Suppressor macrophage treated with lipopolysaccharide for 4 hours (primary cell): ENCODE data around the gene PARVB.
"Not testable (repeated sequence)": the region's sequence is repeated elsewhere in the genome, so short reads cannot be mapped to it uniquely, and the experiment has no call there.

ENCODE experiments used
- DNase-seq: peaks from one replicate; pipeline ENCODE4 v3.0.0-alpha.2; 2020

The PARVB gene

DNA sequence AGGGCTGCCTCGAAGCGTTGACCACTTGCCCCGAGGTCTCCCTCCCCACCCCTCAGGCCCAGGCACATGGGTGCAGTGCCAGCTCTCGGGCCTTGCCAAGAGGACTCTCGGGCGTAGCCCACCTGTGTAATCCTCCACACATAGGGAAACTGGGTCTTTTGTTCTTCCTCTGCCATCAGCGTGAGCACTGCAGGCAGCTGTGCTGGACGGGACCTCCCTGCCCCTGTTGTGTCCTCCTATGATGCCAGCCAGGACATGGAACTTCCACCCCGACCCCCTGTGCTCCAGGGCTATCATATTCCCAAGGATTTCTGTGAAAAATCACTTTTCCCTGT is 66.4 kb downstream of the PARVB start:
- no peak for DNase-seq

DNA sequence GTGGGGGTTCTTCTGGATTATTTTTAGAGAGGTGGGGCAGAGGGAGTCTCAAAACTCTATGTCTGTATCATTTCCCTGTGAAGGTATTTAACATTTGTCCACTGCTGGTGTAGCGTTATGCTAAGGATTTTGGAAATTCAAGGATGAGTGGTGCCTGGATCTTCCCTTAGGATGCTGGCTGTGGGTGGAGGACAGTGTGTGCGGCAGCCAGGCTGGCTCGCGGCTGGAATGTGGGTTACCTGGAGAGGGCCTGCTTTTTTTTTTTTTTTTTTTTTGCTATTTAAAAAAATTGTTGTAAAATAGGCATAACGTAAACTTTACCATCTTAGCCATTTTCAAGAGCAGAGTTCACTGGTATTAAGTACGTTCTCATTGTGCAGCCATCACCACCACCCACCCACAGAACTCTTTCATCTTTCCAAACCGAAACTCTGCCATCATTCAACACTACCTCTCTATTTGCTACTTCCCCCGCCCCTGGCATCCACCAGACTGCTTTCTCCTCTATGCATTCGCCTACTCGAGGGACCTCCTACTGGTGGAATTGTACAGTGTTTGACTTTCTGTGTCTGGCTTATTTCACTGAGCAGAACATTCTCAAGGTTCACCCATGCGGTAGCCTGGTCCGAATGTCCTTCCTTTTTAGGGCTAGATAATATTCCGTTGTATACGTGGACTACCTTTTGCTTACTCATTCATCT is 67.1 kb downstream of the PARVB start:
- DNase-seq, result peak; percentile 6

DNA sequence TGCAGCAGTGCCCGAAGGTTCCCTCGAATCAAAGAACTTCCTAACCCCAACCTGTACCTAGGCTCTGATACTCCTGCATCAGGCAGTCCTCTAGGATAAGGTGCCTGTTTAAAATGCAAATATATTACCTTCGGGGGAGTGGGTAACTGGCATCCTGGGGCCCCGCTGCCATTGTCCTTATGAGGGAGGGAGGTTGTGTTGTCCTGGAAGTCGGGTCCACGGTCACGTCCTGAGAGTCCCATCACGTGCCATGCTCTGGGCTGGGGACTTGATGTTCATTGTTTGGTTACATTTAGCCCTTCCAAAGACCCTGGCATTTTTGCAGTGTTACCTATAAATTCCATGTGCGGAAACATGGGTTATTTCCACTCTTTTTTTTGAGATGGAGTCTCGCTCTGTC is 67.6 kb downstream of the PARVB start:
- DNase-seq, result no peak

DNA sequence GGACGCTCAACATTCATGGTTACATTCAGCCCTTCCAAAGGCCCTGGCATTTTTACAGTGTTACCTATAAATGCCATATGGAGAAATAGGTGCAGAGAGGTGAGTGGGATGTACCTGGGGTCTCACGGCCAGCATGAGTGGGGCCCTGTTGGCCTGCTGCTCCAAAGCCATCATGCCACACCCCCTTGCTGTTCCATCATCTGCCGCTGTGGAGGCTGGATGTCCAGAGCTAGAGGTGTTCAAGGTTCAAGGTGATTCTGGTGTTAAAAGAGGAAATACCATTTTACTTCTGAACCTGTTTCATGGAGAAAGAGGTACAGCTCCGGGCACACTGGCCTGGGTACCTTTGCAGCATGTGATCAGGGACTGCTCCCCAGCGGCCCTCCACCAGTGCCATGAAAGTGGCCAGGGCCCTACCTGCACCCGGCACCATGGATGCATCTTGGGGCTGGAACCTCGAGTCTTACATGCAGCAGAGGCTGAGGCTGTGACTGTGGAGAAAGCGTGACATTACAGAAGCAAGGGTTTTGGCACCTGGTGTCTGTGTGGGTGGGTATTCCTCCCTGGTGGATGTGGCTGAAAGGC is 68.6 kb downstream of the PARVB start:
- DNase-seq, result no peak

DNA sequence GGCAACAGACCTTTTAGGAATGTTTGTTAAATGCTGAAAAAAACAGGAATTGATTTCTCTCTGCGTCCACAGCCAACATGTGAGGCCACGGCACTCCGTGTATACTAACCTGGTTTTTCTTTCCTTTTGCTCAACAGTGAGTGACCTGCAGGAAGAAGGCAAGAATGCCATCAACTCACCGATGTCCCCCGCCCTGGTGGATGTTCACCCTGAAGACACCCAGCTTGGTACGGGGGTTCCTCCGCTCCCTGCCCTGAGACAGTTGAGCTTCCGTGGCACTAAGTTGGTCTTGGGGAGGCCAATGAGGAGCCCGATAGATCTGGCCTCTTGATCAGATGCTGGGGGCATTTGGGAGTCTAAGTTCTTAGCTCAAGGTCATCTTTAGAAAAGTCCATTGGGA is 69.7 kb downstream of the PARVB start:
- DNase-seq, result no peak

DNA sequence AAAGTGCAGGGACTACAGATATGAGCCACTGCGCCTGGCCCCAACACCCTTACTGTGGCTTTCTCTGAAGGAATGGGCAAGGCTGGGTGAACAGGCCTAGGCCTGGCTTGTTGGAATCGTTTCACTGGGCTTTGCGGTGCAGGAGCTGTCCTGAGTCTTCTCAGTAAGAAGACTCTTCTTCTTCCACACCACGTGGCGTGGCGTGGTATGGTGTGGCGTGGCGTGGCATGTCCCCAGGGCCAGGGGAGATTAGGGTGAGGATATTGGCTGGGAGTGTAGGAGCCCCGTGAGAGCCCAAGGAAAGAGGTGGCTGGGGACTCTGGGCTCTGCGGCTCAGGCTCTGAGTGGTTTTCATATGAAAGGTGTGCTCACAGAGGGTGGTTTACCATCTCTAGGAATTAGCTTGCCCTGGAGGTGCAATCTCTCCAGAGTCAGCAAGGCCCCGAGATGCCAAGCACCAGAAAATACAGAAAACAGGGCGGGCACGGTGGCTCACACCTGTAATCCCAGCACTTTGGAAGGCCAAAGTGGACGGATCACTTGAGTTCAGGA is 70.7 kb downstream of the PARVB start:
- DNase-seq, result no peak

DNA sequence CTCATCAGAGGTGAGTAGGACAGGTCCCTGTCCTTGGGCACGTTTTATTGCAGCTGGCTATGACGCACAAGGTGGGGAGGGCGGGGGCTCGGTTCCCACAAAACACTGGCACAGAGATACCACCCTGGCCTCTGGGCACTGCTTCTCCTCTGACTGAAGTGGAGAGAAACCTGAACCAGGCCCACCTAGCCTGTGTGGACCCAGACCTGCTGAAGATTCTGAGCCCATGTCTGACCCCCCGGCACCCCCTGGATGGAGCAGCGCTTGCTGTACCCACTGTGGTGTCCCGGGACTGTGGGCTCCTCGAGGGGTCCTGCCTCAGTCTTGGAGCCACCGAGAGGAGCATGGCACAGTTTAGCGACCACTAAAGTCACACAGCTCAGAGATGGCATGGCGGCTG is 72.6 kb downstream of the PARVB start:
- no peak for DNase-seq

DNA sequence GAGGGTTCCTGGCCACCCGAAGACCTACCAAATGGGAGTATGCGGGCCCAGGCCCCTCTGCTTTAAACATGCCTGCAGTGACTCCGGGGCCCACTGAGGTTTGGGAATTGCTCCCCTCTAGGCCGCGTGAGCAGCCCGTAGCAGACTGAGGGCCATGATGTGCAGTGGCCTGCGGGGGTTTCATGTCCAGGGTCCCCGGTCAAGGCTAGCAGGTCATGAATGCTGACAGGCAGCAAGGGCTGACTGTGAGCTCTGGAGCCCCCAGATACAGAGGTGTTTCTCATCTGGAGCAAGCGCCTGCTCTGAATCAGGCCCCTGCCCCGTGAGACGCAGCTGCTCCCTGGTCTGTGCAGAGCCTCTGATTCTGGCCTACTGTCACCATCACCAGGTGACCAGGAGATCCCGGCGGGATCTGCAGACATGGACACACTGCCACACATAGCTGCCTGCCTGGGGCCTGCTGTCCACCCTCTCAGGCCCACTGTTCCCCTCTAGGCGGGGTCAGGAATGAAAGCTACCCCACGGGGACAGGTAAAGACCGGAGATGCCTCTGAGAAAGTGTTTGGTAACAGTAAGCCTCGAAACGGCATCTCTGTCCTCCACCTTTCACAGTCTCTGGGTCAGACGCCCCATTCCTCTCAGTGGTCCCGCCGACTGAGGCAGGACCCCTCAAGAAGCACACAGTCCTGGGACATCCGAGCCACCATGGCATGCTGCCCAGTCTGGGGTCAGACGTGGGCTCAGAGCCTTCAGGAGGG is 73.3 kb downstream of the PARVB start:
- no peak for DNase-seq

DNA sequence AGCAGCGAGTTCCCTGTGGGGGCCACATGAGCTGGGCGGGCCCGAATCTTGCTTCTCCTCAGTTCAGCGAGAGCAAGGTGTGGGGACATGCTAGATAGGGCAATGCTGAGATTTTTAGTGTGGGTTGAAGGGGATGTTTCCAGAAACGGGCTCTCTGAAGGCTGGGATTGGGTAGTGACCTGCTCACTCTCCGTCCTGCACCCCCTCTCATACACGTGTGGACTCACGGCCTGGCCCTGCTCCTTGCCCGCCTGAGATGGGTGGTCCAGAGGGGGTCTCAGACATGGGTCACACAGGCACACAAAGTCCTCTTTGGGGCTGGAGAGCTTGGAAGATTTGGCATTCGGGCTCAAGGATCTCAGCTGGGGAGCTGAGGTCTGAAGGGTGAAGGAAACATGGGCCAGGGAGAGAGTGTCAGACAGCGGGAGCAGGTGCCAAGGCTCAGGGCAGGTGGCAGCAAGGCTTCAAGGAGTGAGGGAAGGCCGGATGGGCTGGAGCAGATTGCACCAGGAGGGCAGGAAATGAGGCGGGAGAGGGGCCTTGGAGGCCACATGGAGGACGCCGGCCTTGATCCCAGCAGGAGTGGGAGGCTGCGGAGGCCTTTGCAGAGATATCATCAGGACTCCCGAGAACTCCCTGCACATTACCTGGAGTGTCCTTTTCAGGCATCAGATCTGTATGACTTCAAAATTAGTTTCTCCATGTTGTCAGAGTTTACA is 74.1 kb downstream of the PARVB start:
- no peak for DNase-seq

DNA sequence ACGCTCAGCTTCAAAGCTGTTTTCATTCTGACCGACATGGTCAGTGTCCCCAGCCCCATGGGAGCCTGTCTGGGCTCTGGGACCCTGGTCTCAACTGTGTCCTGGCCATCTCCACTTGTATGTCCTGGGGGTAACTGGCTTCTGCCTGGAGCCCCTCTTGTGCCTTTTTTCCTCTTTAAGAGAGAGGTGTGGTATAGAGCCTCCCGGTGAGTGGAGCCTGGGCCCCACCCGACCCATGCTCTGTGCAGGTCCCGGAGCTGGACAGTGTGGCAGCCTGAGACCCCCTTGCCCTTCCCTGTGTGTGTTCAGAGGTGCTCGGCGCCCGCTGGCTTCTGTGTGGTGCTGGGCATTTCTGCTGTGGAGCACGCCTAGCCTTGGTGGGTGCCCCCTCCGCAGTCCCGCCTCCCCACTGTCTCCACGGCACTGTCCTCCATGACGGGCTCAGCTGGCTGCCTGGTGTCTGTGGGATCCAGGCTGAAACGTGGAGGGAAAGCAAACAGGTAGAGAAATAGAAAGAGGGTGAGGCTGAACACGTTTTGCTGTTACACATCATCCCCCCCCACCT is 74.9 kb downstream of the PARVB start:
- DNase-seq, result no peak

DNA sequence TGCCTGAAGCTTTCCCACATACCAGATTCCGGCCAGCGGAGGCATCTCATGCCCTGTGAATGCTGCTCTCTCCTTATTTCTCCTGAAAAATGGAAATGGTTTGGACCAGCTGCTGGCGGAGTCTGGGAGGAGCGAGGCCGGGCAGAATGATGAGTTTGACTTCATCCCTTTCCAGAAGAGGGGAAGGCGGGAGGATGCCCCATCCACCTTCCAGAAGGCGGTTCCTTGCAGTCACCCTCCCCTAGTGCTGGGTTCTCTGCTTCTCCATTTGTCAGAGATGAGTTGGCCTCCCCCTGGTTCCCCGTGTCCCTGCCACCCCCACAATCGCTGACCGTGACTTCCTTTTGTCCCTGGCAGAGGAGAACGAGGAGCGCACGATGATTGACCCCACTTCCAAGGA is 75.6 kb downstream of the PARVB start:
- DNase-seq, result no peak

DNA sequence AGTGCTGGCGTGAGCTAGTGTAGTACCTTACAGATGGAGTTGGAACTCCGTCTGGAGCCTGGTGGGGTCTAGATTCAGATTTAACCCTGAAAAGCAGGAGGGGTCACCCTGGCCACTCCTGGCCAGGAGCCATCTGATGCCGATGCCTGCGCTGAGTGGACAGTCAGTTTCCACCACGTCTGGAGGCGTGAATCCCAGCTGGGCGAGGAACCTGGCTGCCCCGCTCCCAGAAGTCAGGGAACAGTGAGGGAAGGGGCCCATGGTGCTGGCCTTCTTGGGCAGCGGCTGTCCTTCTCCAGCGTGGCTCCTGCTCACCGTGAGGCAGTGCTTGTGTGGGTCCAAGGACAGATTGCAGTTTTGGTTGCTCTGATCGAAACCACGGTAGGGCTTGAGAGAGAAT is 76.3 kb downstream of the PARVB start:
- DNase-seq, result no peak

DNA sequence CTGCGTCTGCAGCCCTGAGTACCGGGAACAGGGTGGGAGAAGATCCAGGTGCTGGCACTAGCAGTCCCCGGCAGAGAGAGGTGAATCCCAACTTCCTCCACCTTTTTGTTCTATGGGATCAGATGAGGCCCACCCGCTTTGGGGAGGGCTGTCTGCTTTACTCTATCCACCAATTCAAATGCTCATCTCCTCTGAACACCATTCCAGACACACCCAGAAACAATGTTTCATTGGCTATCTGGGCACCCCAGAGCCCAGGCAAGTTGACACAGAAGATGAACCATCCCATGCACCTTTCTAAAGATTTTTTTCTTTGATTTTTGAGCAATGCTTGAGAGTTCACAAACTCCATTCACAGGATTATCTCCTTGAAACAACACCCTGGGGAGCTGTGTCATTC is 78.0 kb downstream of the PARVB start:
- no peak for DNase-seq

DNA sequence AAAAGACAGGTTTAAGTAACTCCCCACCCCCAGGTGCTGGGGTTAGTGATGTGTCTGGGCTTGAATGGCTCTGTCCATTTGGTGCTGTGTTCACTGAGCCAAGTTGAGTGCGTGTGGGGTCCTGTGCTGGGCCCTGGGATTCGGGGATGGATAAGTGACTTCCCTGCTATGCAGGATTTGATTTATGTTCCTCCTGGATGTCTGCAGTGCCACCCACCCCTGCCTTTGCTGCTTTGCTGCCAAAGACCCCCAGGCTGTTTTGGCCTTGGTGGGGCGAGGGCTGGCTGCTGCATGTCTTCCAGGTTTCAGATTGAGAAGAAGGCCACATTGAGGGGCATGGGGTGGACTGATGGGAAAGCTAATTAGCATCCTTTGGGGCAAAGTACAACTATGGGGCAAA is 78.8 kb downstream of the PARVB start:
- DNase-seq, result no peak

DNA sequence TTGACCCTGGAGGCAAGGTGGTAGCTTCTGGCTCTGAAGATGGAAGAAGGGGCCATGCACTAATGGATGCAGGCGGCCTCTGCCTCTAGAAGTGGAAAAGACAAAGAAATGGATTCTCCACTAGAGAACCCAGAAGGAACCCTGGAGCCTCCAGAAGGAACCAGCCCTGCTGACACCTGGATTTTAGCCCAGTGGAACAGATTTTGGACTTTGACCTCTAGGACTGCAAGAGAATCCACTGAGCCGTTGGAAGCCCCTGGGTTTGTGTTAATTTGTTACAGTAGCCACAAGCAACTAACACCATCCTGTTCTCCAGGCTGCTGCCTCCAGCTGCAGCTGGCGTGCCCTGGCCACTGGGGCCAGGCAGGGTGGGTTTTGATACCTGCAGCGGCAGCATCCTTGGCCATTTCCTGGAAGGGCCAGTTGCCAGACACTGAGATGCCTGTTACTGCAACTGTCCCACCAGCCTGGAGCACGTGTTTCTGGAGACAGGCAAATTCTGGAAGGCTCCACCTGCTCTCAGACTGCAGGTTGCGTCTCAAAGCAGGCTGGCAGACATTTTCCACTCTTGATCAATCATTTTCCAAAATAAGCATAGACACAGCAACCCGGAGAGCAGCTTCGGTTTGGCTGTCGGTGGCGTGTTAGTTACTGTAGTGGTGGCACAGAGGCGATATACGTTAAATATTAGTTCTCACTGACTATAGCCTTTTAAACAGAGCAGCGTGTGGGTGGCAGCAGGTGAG is 79.8 kb downstream of the PARVB start:
- DNase-seq, result no peak

DNA sequence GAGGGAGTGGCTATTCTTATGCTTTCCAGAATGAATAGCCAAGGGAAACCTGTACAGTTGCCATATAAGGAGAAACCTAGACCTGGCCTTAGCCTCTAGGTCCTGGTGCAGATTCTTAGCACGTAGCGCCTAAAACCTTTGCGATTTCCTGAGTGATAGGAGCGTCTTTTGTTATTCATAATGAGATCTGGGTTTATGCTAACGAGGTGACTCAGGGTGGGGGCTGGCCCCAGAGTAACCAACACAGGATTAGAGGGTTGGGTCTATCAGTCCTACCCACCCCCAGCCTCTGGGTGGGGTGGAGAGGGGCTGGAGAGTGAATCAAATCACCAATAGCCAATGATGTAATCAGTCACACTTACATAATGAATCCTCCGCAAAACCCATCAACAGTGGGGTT is 83.2 kb downstream of the PARVB start:
- DNase-seq, result no peak

DNA sequence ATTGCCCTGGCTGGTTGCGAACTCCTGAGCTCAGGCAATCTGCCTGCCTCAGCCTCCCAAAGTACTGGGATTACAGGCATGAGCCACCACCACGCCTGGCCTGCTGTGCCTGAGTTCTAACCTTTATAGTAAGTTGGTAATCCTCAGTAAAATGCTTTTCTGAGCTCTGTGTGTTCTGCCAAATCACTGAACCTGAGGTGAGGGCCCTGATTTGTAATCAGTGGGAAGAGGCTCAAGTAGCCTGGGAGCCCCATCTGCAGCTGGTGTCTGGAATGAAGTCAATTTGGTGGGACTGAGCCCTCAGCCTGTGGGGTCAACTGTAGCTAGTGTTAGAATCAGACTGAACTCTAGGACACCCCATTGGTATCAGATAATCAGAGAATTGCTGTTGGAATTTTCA is 84.0 kb downstream of the PARVB start:
- DNase-seq, result no peak

DNA sequence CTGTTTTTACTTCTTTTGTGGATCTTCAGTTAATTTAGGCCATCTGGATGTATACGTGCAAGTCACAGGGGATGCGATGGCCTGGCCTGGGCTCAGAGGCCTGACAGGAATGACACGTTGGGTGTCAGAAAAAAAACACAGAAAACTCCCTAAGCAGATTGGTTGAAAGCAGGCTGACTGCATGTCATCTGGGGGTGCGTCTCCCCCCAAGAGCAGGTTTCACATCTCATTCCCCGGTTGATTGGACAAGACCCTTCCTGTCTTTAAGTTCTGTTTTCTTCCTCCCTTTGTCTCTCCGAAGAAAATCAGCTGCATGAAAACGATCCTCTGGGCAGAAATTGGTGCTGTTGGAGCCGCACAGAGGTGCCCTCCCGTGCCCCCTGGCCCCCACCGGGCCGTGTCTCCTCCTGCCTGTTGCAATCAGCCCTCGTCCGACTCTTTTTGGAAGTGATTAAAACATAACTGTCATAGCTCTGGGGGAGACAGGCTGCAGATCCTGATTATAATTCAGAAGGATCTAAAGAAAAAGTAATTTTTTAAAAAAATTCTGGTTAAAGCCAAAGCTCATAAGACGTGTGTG is 84.8 kb downstream of the PARVB start:
- no peak for DNase-seq

DNA sequence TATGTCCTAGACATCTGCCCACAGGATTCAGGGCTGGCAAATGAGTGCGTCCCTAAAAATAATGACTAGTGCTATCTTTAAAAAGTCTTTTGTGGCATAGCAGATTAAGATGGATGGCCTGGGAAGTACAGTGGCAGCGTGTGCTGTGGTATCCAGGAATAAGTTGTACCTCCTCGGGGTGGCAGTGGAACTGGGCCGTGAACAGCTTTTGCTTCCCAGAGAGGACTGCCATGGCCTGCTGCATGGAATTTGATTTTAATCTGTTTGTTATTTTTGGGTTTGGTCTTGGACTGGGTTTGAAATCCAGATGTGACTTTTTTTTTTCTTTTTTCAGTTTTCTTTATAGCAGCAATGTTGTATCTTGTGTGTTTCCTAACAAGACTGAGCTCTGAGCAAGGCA is 85.3 kb downstream of the PARVB start:
- no peak for DNase-seq

DNA sequence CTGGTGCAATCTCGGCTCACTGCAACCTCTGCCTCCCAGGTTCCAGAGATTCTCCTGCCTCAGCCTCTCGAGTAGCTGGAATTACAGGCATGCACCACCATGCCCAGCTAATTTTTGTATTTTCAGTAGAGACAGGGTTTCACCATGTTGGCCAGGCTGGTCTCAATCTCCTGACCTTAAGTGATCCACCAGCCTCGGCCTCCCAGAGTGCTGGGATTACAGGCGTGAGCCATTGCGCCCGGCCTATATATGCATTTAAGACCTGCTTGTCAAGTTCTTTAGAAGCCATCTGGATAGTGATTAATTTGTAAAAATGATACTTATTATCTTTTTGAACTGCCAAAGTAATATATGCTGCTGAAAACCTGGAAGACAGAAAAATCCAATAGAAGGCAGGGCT is 86.6 kb downstream of the PARVB start:
- DNase-seq, result not testable (repeated sequence)

DNA sequence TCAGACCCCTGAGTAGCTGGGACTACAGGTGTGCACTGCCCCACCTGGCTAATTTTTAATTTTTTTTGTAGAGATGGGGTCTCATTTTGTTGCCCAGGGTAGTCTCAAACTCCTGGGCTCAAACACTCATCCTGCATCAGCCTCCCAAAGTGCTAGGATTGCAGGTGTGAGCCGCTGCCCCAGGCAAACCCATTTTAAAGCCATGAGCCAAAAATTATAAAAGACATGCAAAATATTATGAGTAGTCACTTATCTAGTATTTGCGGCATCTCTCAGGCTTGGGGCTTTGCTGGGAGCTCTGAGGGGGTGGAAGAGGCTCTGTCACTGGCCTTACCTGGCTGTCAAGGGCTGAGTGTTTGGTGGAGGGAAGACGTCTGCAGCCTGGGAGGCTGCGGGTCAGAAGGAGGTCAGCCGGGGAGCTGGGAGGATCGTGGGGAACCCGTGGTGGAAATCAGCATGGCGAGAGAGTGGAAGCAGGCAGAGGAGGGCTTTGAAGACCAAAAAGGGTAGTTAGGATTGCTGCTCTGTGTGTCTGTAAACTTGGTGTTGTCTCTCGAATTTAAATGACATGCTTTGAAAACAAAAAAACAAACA is 87.6 kb downstream of the PARVB start:
- no peak for DNase-seq

DNA sequence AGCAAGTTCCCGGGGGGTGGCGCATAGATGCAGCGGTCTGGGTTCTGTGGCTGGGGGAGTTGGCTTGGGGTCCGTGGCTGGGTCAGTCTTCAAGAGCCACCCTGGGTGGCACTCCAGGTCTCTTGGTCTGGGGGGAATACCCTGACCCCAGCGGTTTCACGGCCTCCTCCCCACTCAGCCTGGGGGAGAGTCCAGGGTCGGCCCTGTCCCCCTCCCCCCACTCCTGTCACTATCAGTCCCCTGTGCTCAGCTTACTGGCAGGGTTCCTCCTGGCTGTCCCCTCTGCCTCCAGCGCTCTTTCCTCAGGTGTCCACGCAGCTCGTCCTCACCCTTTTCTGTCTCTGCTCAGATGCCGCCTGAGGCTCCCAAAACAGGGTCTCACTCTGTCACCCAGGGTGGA is 88.1 kb downstream of the PARVB start:
- no peak for DNase-seq
